NT2/D1 (cell line): ENCODE data around the gene SHLD2.
"Not testable (repeated sequence)": the region's sequence is repeated elsewhere in the genome, so short reads cannot be mapped to it uniquely, and the experiment has no call there.

Source experiments
- SUZ12 ChIP-seq: IDR thresholded peaks from 2 replicates; pipeline ENCODE4 v1.6.1; 2011; ENCODE audit not compliant: insufficient read length, insufficient read depth; ENCODE audit errors: extremely low read depth
- YY1 ChIP-seq: IDR thresholded peaks from 2 replicates; pipeline ENCODE4 v1.6.1; 2011; ENCODE audit not compliant: insufficient read length, insufficient read depth
- ZNF274 ChIP-seq: IDR thresholded peaks from 2 replicates; pipeline ENCODE4 v1.6.1; 2011; ENCODE audit warnings: mild to moderate bottlenecking, low read depth, low read length

GRCh38 chr10:87172178-87172577, 77.2 kb downstream of the SHLD2 start:
- not testable (repeated sequence) for TF ChIP-seq ZNF274, SUZ12, YY1
